ENCODE results near the gene C17orf78.

GRCh38 chr17:37413875-37414519 is 38.2 kb downstream of the C17orf78 start:
- TF ChIP-seq CTCF (IDR thresholded peaks at IDR 0.05) (no peak), POLR2A (IDR thresholded peaks at IDR 0.05) (no peak)
